ENCODE results near the gene BCCIP. TPM values are rescaled to one million over a fixed set of nuclear protein-coding genes. Genes with fewer than 3 reads are reported as not detected.

The BCCIP gene
- total and polyA plus RNA-seq, 2 experiments from 2014 or later: 43.9 to 92.6 TPM

GRCh38 chr10:125828311-125828710 lies 5.0 kb downstream of the BCCIP start:
- Histone ChIP-seq H3K9me3 (ENCODE audit: low read depth) (no peaks in the 10 kb centered on the region), H3K9me2 (ENCODE audit: insufficient read depth) (no peaks in the 10 kb centered on the region), H3F3A (ENCODE audit: insufficient read depth) (no peaks in the 10 kb centered on the region), H3K9ac (no peak overlapping the region), H3K4me1 (ENCODE audit: insufficient read depth) (peaks cover 15% of the 10 kb centered on the region), H3K36me3 (ENCODE audit: low read depth) (peaks cover 56% of the 10 kb centered on the region), H3K27ac (no peak overlapping the region), H3K4me2 (ENCODE audit: unreplicated experiment) (no peak overlapping the region), H3K79me2 (ENCODE audit: insufficient read depth) (peaks cover 85% of the 10 kb centered on the region), H2AFZ (no peak overlapping the region), H3K4me3 (no peak overlapping the region), H4K20me1 (ENCODE audit: insufficient read depth) (no peaks in the 10 kb centered on the region; the same call in 1 of the 2 replicates), H3K27me3 (replicated peaks; ENCODE audit: insufficient read depth) (no peaks in the 10 kb centered on the region)
- TF ChIP-seq EZH2phosphoT487 (IDR thresholded peaks at IDR 0.05; ENCODE audit: insufficient read depth, low read depth): no peak
- no peak for TF ChIP-seq EZH2 (IDR thresholded peaks at IDR 0.05; ENCODE audit: insufficient read depth, poor library complexity, severe bottlenecking)
- DNase-seq: no peak
- in situ Hi-C loops (cut with MboI): no loop called here
- 84 to 90% methylated on average over 5 of the region's 5 CpGs for WGBS, 2 experiments (ENCODE audit: low coverage in 1 of 2, low lambda C conversion rate in 2 of 2, missing lambda C conversion rate in 2 of 2)

- TF ChIP-seq EZH2 (IDR thresholded peaks at IDR 0.05; ENCODE audit: insufficient read depth, poor library complexity, severe bottlenecking) (no peak), EZH2phosphoT487 (IDR thresholded peaks at IDR 0.05; ENCODE audit: insufficient read depth, low read depth) (no peak)
- Histone ChIP-seq H3K4me2 (ENCODE audit: unreplicated experiment) (no peak overlapping the region), H3K79me2 (ENCODE audit: insufficient read depth) (peaks cover 10% of the 10 kb centered on the region), H3K9me3 (ENCODE audit: low read depth) (no peaks in the 10 kb centered on the region), H3F3A (ENCODE audit: insufficient read depth) (peaks cover 26% of the 10 kb centered on the region), H3K27ac (no peak overlapping the region), H3K9me2 (ENCODE audit: insufficient read depth) (no peaks in the 10 kb centered on the region), H3K9ac (no peak overlapping the region), H3K27me3 (replicated peaks; ENCODE audit: insufficient read depth) (no peaks in the 10 kb centered on the region), H2AFZ (no peak overlapping the region), H3K36me3 (ENCODE audit: low read depth) (peaks cover 68% of the 10 kb centered on the region), H3K4me1 (ENCODE audit: insufficient read depth) (no peaks in the 10 kb centered on the region), H4K20me1 (ENCODE audit: insufficient read depth) (no peaks in the 10 kb centered on the region), H3K4me3 (no peak overlapping the region)
- in situ Hi-C loops (cut with MboI): no loop called here
- 93 to 94% methylated on average over 2 of the region's 2 CpGs for WGBS, 2 experiments (ENCODE audit: low coverage in 1 of 2, low lambda C conversion rate in 2 of 2, missing lambda C conversion rate in 2 of 2)
- no peak for DNase-seq
These were observed 13.4 kb downstream of the BCCIP start for GRCh38 chr10:125836746-125837145.

- Histone ChIP-seq H3K36me3 (ENCODE audit: low read depth) (peaks cover 49% of the 10 kb centered on the region), H3F3A (ENCODE audit: insufficient read depth) (peaks cover 26% of the 10 kb centered on the region), H3K4me1 (ENCODE audit: insufficient read depth) (no peaks in the 10 kb centered on the region), H3K9ac (no peak overlapping the region), H3K27ac (no peak overlapping the region), H3K27me3 (replicated peaks; ENCODE audit: insufficient read depth) (no peaks in the 10 kb centered on the region), H3K4me3 (no peak overlapping the region), H4K20me1 (ENCODE audit: insufficient read depth) (no peaks in the 10 kb centered on the region), H3K79me2 (ENCODE audit: insufficient read depth) (no peaks in the 10 kb centered on the region), H3K9me2 (ENCODE audit: insufficient read depth) (no peaks in the 10 kb centered on the region), H3K9me3 (ENCODE audit: low read depth) (no peaks in the 10 kb centered on the region), H2AFZ (no peak overlapping the region), H3K4me2 (ENCODE audit: unreplicated experiment) (no peak overlapping the region)
- DNase-seq: no peak
- WGBS, 2 experiments (ENCODE audit: low coverage in 1 of 2, low lambda C conversion rate in 2 of 2, missing lambda C conversion rate in 2 of 2): 86 to 88% methylated on average over 9 of the region's 9 CpGs
- in situ Hi-C loops (cut with MboI): no loop called here
- TF ChIP-seq EZH2 (IDR thresholded peaks at IDR 0.05; ENCODE audit: insufficient read depth, poor library complexity, severe bottlenecking) (no peak), EZH2phosphoT487 (IDR thresholded peaks at IDR 0.05; ENCODE audit: insufficient read depth, low read depth) (no peak)
These were observed 15.6 kb downstream of the BCCIP start for GRCh38 chr10:125838802-125839575.

- H3K4me2 ChIP-seq (ENCODE audit: unreplicated experiment): no peak overlapping the region
- WGBS, 2 experiments (ENCODE audit: low coverage in 1 of 2, low lambda C conversion rate in 2 of 2, missing lambda C conversion rate in 2 of 2): 92% methylated on average over 9 of the region's 9 CpGs
- H3K36me3 ChIP-seq (ENCODE audit: low read depth): peaks cover 45% of the 10 kb centered on the region
- H4K20me1 ChIP-seq (ENCODE audit: insufficient read depth): no peaks in the 10 kb centered on the region
- TF ChIP-seq EZH2phosphoT487 (IDR thresholded peaks at IDR 0.05; ENCODE audit: insufficient read depth, low read depth) (no peak), EZH2 (IDR thresholded peaks at IDR 0.05; ENCODE audit: insufficient read depth, poor library complexity, severe bottlenecking) (no peak)
- no peaks in the 10 kb centered on the region for H3K27me3 ChIP-seq (replicated peaks; ENCODE audit: insufficient read depth)
- peaks cover 26% of the 10 kb centered on the region for H3F3A ChIP-seq (ENCODE audit: insufficient read depth)
- no peaks in the 10 kb centered on the region for H3K9me3 ChIP-seq (ENCODE audit: low read depth)
- no peaks in the 10 kb centered on the region for H3K4me1 ChIP-seq (ENCODE audit: insufficient read depth)
- no peak overlapping the region for H2AFZ ChIP-seq
- H3K27ac ChIP-seq: no peak overlapping the region
- no peaks in the 10 kb centered on the region for H3K9me2 ChIP-seq (ENCODE audit: insufficient read depth)
- no peak overlapping the region for H3K4me3 ChIP-seq
- no peak for DNase-seq
- no peaks in the 10 kb centered on the region for H3K79me2 ChIP-seq (ENCODE audit: insufficient read depth)
- no peak overlapping the region for H3K9ac ChIP-seq
- in situ Hi-C loops (cut with MboI): no loop called here
These were observed 17.1 kb downstream of the BCCIP start for GRCh38 chr10:125840406-125840805.
